H1 (cell line): Measurements from ENCODE around the gene RIMBP2. TPM values are rescaled to one million over a fixed set of nuclear protein-coding genes. Genes with fewer than 3 reads are reported as not detected.

Experiments
- CTCF ChIA-PET: fragments of 300-600 bp; sonication (Branson Sonifier 250); formaldehyde crosslinking; loops from one replicate; lab custom pipeline; 2021; ENCODE audit not compliant: partially characterized antibody; lab: Charles Lee
- POLR2A ChIA-PET: fragments of 300-600 bp; sonication (Branson Sonifier 250); formaldehyde crosslinking; loops from one replicate; lab custom pipeline; 2021; ENCODE audit warnings: inconsistent platforms; ENCODE audit not compliant: partially characterized antibody; lab: Charles Lee
- DNase-seq, 2 experiments: peaks; one replicate each; pipeline versions ENCODE4 v3.0.0 to v3.0.0-alpha.2; 2010 to 2022; ENCODE audit warnings: low spot score in 2 of 2, low read depth in 1 of 2, mixed read lengths in 1 of 2
- FAIRE-seq: peaks from 2 replicates; lab custom pipeline; 2011; peaks lifted over from hg19 to GRCh38; lab: Jason Lieb, UNC
- H2AFZ ChIP-seq: 2 replicates; pipeline ENCODE4 v1.8.1; 2012; ENCODE audit warnings: low read length, inconsistent platforms
- H2AK5ac ChIP-seq: 2 replicates; pipeline ENCODE4 v1.6.1; 2013; ENCODE audit warnings: low read depth, low read length
- H2BK120ac ChIP-seq: replicated peaks from 2 replicates; pipeline ENCODE3; 2013; ENCODE audit warnings: low read depth, low read length, inconsistent platforms
- H2BK12ac ChIP-seq: 2 replicates; pipeline ENCODE4 v1.6.1; 2013; ENCODE audit warnings: low read depth, low read length
- H2BK15ac ChIP-seq: 2 replicates; pipeline ENCODE4 v1.6.1; 2013; ENCODE audit warnings: low read length
- H2BK20ac ChIP-seq: 2 replicates; pipeline ENCODE4 v1.6.1; 2013; ENCODE audit warnings: low read length
- H2BK5ac ChIP-seq: 2 replicates; pipeline ENCODE4 v1.6.1; 2013; ENCODE audit warnings: low read depth, low read length
- H3K14ac ChIP-seq: 2 replicates; pipeline ENCODE4 v1.6.1; 2013; ENCODE audit warnings: inconsistent platforms; ENCODE audit not compliant: insufficient read length
- H3K18ac ChIP-seq: 2 replicates; pipeline ENCODE4 v1.6.1; 2013; ENCODE audit warnings: low read length; ENCODE audit errors: extremely low read depth
- H3K23ac ChIP-seq: 2 replicates; pipeline ENCODE4 v1.6.1; 2013; ENCODE audit warnings: inconsistent platforms; ENCODE audit not compliant: insufficient read length
- H3K23me2 ChIP-seq: 2 replicates; pipeline ENCODE4 v1.6.1; 2013; ENCODE audit warnings: low read depth, low read length
- H3K27ac ChIP-seq: 2 replicates; pipeline ENCODE4 v1.6.1; 2011; ENCODE audit warnings: low read depth, low read length, inconsistent platforms
- H3K27me3 ChIP-seq, 4 experiments: replicated peaks in 1 of 4; 1 replicate in 1 of 4; 2 replicates in 3 of 4; pipeline versions ENCODE4 v1.6.1 to v1.8.1; 2011 to 2013; ENCODE audit warnings: low read length in 3 of 4, mild to moderate bottlenecking in 3 of 4, inconsistent platforms in 2 of 4, mixed read lengths in 2 of 4, moderate library complexity in 1 of 4; ENCODE audit not compliant: control insufficient read depth in 3 of 4, insufficient read depth in 3 of 4; ENCODE audit errors: extremely low read depth in 1 of 4
- H3K36me3 ChIP-seq, 4 experiments: 2 replicates each; pipeline versions ENCODE4 v1.6.1 to v1.8.1; 2011 to 2013; ENCODE audit warnings: mild to moderate bottlenecking in 4 of 4, low read length in 3 of 4, moderate library complexity in 2 of 4, control low read depth in 1 of 4, inconsistent platforms in 1 of 4; ENCODE audit not compliant: insufficient read depth in 4 of 4, control insufficient read depth in 2 of 4
- H3K4ac ChIP-seq: replicated peaks from 2 replicates; pipeline ENCODE3; 2013; ENCODE audit warnings: low read length, low read depth, mixed read lengths, inconsistent platforms; ENCODE audit not compliant: insufficient read length
- H3K4me1 ChIP-seq, 4 experiments: replicated peaks in 1 of 4; 1 replicate in 1 of 4; 2 replicates in 3 of 4; pipeline versions ENCODE4 v1.6.1 to v1.8.1; 2011 to 2013; ENCODE audit warnings: low read length in 3 of 4, inconsistent platforms in 2 of 4, mixed read lengths in 1 of 4; ENCODE audit not compliant: insufficient read depth in 4 of 4, control insufficient read depth in 3 of 4
- H3K4me2 ChIP-seq, 2 experiments: 2 replicates each; pipeline versions ENCODE4 v1.6.1 to v1.8.1; 2011 to 2013; ENCODE audit warnings: low read depth in 2 of 2, low read length in 2 of 2, control low read depth in 1 of 2, inconsistent platforms in 1 of 2, mild to moderate bottlenecking in 1 of 2; ENCODE audit not compliant: insufficient read depth in 1 of 2
- H3K4me3 ChIP-seq, 4 experiments: fragments of 200-600, 300-600 bp in 1 of 4; sonication (generic), shearing (Covaris generic), sonication (Bioruptor Twin) in 1 of 4; 2 replicates each; pipeline versions ENCODE4 v1.5.1 to v1.8.1; 2011 to 2016; ENCODE audit warnings: low read length in 4 of 4, low read depth in 3 of 4, control low read depth in 2 of 4, inconsistent platforms in 2 of 4, mild to moderate bottlenecking in 2 of 4, mixed read lengths in 1 of 4, moderate library complexity in 1 of 4; ENCODE audit not compliant: insufficient read depth in 2 of 4; ENCODE audit errors: extremely low read depth in 1 of 4
- H3K56ac ChIP-seq: replicated peaks from 2 replicates; pipeline ENCODE3; 2013; ENCODE audit warnings: low read depth, mild to moderate bottlenecking, mixed read lengths, low read length, inconsistent platforms; ENCODE audit not compliant: insufficient read length
- H3K79me1 ChIP-seq: 2 replicates; pipeline ENCODE4 v1.6.1; 2013; ENCODE audit warnings: low read depth, low read length, control low read depth
- H3K79me2 ChIP-seq, 2 experiments: 2 replicates each; pipeline versions ENCODE4 v1.6.1 to v1.8.1; 2012 to 2013; ENCODE audit warnings: low read length in 2 of 2, mild to moderate bottlenecking in 2 of 2, inconsistent platforms in 1 of 2; ENCODE audit not compliant: insufficient read depth in 2 of 2, control insufficient read depth in 1 of 2
- H3K9ac ChIP-seq, 4 experiments: replicated peaks in 1 of 4; 1 replicate in 1 of 4; 2 replicates in 3 of 4; pipeline versions ENCODE4 v1.6.1 to v1.8.1; 2011 to 2013; ENCODE audit warnings: low read depth in 3 of 4, low read length in 3 of 4, control low read depth in 2 of 4, mild to moderate bottlenecking in 2 of 4, moderate library complexity in 2 of 4, inconsistent platforms in 1 of 4; ENCODE audit errors: extremely low read depth in 1 of 4
- H3K9me3 ChIP-seq, 2 experiments: 2 replicates each; pipeline versions ENCODE4 v1.6.1 to v1.8.1; 2012 to 2013; ENCODE audit warnings: mild to moderate bottlenecking in 2 of 2, moderate library complexity in 2 of 2, control low read depth in 1 of 2, inconsistent platforms in 1 of 2, low read depth in 1 of 2, low read length in 1 of 2, mixed read lengths in 1 of 2; ENCODE audit not compliant: insufficient read depth in 2 of 2
- H4K20me1 ChIP-seq, 2 experiments: replicated peaks in 1 of 2; 2 replicates each; pipeline versions ENCODE3 to v1.8.1; 2011 to 2013; ENCODE audit warnings: inconsistent platforms in 2 of 2, low read length in 2 of 2, mild to moderate bottlenecking in 1 of 2; ENCODE audit not compliant: insufficient read depth in 2 of 2, control insufficient read depth in 1 of 2
- H4K5ac ChIP-seq: 2 replicates; pipeline ENCODE4 v1.6.1; 2013; ENCODE audit warnings: low read length, low read depth, mixed read lengths, inconsistent platforms; ENCODE audit not compliant: insufficient read length
- H4K8ac ChIP-seq: 2 replicates; pipeline ENCODE4 v1.8.0; 2013; ENCODE audit warnings: mild to moderate bottlenecking, moderate library complexity, low read length, inconsistent platforms; ENCODE audit not compliant: insufficient read depth; ENCODE audit errors: extremely low read depth
- H4K91ac ChIP-seq: replicated peaks from 2 replicates; pipeline ENCODE3; 2013; ENCODE audit warnings: low read length, mixed read lengths, inconsistent platforms; ENCODE audit not compliant: insufficient read length
- EGR1 ChIP-seq: IDR thresholded peaks from 2 replicates; pipeline ENCODE4 v1.6.1; 2011; ENCODE audit warnings: low read depth, low read length, borderline replicate concordance
- GABPA ChIP-seq: IDR thresholded peaks from 2 replicates; pipeline ENCODE4 v1.6.1; 2011; ENCODE audit warnings: mild to moderate bottlenecking, low read length, moderate library complexity, borderline replicate concordance; ENCODE audit not compliant: insufficient read depth
- JUN ChIP-seq: IDR thresholded peaks from 2 replicates; pipeline ENCODE4 v1.6.1; 2011; ENCODE audit warnings: low read depth, mild to moderate bottlenecking, improper control_type of control experiment, low read length
- POLR2AphosphoS5 ChIP-seq: IDR thresholded peaks from 2 replicates; pipeline ENCODE4 v1.6.1; 2011; ENCODE audit warnings: low read depth, low read length
- SP1 ChIP-seq: IDR thresholded peaks from 2 replicates; pipeline ENCODE4 v1.6.1; 2011; ENCODE audit warnings: low read depth, low read length
- TEAD4 ChIP-seq: IDR thresholded peaks from 2 replicates; pipeline ENCODE4 v1.6.1; 2012; ENCODE audit warnings: low read depth, low read length, inconsistent platforms, mixed read lengths
- YY1 ChIP-seq: IDR thresholded peaks from 2 replicates; pipeline ENCODE4 v1.6.1; 2011; ENCODE audit warnings: low read depth, mild to moderate bottlenecking, low read length
- ZNF274 ChIP-seq: IDR thresholded peaks from 2 replicates; pipeline ENCODE4 v1.7.0; 2012; ENCODE audit warnings: low read length, borderline replicate concordance; ENCODE audit errors: extremely low read depth
- WGBS, 2 experiments: shearing (Covaris generic) in 1 of 2; methylation state at CpG; one replicate each; pipeline versions ENCODE4 v1.1.6 to v1.1.7; 2013 to 2015; ENCODE audit warnings: low lambda C conversion rate in 2 of 2, mixed read lengths in 2 of 2, inconsistent platforms in 1 of 2, low coverage in 1 of 2, missing lambda C conversion rate in 1 of 2; ENCODE audit not compliant: insufficient replicate concordance in 2 of 2, insufficient coverage in 1 of 2, insufficient read length in 1 of 2; ENCODE audit errors: extremely low coverage in 1 of 2, missing lambda C conversion rate in 1 of 2; 5-methylcytosine and 5-hydroxymethylcytosine counted together
- polyA plus RNA-seq, 7 experiments: library from polyadenylated mRNA; depleted of rRNA in 3 of 7; stranded (reverse) in 5 of 7; unstranded in 2 of 7; fragments of >200 nt in 5 of 7; fragments of 200-250 nt in 2 of 7; gene quantifications; 1 replicate in 5 of 7; 2 replicates in 1 of 7; 4 replicates in 1 of 7; pipeline versions ENCODE4 v1.2.1 to v1.2.3, GENCODE V29; 2011 to 2013; ENCODE audit warnings: missing spikeins in 2 of 7, mixed read lengths in 2 of 7
- total RNA-seq: library from RNA; stranded (reverse); fragmentation: NEBNext Ultra II Directional; extraction: Animal tissue kit (Norgen Biotek cat#: 25700); gene quantifications from 2 replicates; pipeline ENCODE4 v1.2.1, GENCODE V29; 2021

Gene RIMBP2
- total and polyA plus RNA-seq, 2 of the 8 experiments (the other 6 are each of a cell fraction or from before 2014, with no cell fraction given): 0.18 to 0.65 TPM

- H4K20me1 ChIP-seq: no peaks in the 10 kb centered on the region
- H3K4me1 ChIP-seq: no peaks in the 10 kb centered on the region
- no peaks in the 10 kb centered on the region for H3K36me3 ChIP-seq
- H2AFZ ChIP-seq: no peak overlapping the region
- FAIRE-seq (no peak), DNase-seq (no peak)
- TF ChIP-seq GABPA: no peak
- no peak for TF ChIP-seq JUN
- TF ChIP-seq TEAD4: no peak
- no peak for TF ChIP-seq EGR1
- TF ChIP-seq POLR2AphosphoS5: no peak
- TF ChIP-seq ZNF274: no peak
- TF ChIP-seq YY1: no peak
- TF ChIP-seq SP1: no peak
- H2BK15ac ChIP-seq: no peak overlapping the region
- 86% methylated on average over 16 of the region's 17 CpGs; no CpG with 5 or more reads in 1 of the 2 experiments for WGBS, 2 experiments
- H3K27me3 ChIP-seq: no peaks in the 10 kb centered on the region; a peak in 1 of 7 replicates
- H3K14ac ChIP-seq: no peak overlapping the region
- H3K79me1 ChIP-seq: no peaks in the 10 kb centered on the region
- no peak overlapping the region for H2BK5ac ChIP-seq
- no peak overlapping the region for H2BK120ac ChIP-seq
- H3K9ac ChIP-seq: no peak overlapping the region
- H3K4me3 ChIP-seq: no peak overlapping the region
- no peak overlapping the region for H4K5ac ChIP-seq
- no peak overlapping the region for H2AK5ac ChIP-seq
- ChIA-PET CTCF (no interaction called here), POLR2A (no interaction called here)
- H2BK12ac ChIP-seq: no peak overlapping the region
- no peak overlapping the region for H3K4me2 ChIP-seq
- H3K23me2 ChIP-seq: peaks cover 10% of the 10 kb centered on the region; the same call in 1 of the 2 replicates
- no peak overlapping the region for H3K4ac ChIP-seq
- H3K27ac ChIP-seq: no peak overlapping the region
- no peak overlapping the region for H3K18ac ChIP-seq
- H3K79me2 ChIP-seq: no peaks in the 10 kb centered on the region
- H3K9me3 ChIP-seq: peaks cover 0 to 11% of the 10 kb centered on the region in 2 experiments; a peak in 1 of 4 replicates
- H2BK20ac ChIP-seq: no peak overlapping the region
- H4K91ac ChIP-seq: no peak overlapping the region
- H3K56ac ChIP-seq: no peak overlapping the region
- H3K23ac ChIP-seq: no peak overlapping the region
- no peak overlapping the region for H4K8ac ChIP-seq
Observed at GRCh38 chr12:130435826-130436225, 280.3 kb downstream of the RIMBP2 start.
